ENCODE measurements around the gene MGAT4B. TPM values are rescaled to one million over a fixed set of nuclear protein-coding genes. Genes with fewer than 3 reads are reported as not detected.
A peak's percentile ranks its signal among the peaks of the same experiment; 100 is the strongest.

MGAT4B gene
- total RNA-seq, 1 experiment from 2014 or later, result 406 TPM

DNA sequence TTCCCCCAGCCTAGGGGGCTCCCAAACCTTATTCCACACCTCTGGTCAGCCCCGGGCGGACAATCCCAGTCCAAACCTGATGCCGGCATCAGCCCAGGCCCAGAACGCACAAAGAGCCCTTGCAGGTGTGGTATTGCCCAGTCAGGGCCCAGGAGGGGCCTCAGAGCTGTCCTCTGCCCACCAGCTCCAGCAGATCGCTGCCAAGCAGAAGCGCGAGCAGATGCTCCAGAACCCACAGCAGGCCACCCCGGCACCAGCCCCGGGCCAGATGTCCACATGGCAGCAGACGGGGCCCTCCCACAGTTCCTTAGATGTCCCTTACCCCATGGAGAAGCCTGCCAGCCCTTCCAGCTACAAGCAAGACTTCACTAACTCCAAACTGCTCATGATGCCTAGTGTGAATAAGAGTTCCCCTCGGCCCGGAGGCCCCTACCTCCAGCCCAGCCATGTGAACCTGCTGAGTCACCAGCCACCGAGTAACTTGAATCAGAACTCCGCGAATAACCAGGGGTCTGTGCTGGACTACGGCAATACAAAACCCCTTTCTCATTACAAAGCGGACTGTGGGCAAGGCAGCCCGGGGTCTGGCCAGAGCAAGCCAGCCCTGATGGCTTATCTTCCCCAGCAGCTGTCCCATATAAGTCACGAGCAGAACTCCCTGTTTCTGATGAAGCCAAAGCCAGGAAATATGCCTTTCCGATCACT is 40.5 kb downstream of the MGAT4B start:
- TF ChIP-seq, protein P1, sequence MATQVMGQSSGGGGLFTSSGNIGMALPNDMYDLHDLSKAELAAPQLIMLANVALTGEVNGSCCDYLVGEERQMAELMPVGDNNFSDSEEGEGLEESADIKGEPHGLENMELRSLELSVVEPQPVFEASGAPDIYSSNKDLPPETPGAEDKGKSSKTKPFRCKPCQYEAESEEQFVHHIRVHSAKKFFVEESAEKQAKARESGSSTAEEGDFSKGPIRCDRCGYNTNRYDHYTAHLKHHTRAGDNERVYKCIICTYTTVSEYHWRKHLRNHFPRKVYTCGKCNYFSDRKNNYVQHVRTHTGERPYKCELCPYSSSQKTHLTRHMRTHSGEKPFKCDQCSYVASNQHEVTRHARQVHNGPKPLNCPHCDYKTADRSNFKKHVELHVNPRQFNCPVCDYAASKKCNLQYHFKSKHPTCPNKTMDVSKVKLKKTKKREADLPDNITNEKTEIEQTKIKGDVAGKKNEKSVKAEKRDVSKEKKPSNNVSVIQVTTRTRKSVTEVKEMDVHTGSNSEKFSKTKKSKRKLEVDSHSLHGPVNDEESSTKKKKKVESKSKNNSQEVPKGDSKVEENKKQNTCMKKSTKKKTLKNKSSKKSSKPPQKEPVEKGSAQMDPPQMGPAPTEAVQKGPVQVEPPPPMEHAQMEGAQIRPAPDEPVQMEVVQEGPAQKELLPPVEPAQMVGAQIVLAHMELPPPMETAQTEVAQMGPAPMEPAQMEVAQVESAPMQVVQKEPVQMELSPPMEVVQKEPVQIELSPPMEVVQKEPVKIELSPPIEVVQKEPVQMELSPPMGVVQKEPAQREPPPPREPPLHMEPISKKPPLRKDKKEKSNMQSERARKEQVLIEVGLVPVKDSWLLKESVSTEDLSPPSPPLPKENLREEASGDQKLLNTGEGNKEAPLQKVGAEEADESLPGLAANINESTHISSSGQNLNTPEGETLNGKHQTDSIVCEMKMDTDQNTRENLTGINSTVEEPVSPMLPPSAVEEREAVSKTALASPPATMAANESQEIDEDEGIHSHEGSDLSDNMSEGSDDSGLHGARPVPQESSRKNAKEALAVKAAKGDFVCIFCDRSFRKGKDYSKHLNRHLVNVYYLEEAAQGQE (IDR thresholded peaks at IDR 0.05; ENCODE audit: insufficient read depth in 1 of 2, low read depth in 2 of 2, low read length in 1 of 2), result no peak
- TF ChIP-seq SIN3A (IDR thresholded peaks at IDR 0.05; ENCODE audit: borderline replicate concordance, insufficient read depth, low read depth, low read length) (no peak), POLR2AphosphoS5 (IDR thresholded peaks at IDR 0.05; ENCODE audit: low read depth, low read length) (no peak), TCF7L2 (IDR thresholded peaks at IDR 0.05; ENCODE audit: low read depth, low read length) (no peak)
- TF ChIP-seq, protein P2, sequence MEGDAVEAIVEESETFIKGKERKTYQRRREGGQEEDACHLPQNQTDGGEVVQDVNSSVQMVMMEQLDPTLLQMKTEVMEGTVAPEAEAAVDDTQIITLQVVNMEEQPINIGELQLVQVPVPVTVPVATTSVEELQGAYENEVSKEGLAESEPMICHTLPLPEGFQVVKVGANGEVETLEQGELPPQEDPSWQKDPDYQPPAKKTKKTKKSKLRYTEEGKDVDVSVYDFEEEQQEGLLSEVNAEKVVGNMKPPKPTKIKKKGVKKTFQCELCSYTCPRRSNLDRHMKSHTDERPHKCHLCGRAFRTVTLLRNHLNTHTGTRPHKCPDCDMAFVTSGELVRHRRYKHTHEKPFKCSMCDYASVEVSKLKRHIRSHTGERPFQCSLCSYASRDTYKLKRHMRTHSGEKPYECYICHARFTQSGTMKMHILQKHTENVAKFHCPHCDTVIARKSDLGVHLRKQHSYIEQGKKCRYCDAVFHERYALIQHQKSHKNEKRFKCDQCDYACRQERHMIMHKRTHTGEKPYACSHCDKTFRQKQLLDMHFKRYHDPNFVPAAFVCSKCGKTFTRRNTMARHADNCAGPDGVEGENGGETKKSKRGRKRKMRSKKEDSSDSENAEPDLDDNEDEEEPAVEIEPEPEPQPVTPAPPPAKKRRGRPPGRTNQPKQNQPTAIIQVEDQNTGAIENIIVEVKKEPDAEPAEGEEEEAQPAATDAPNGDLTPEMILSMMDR (IDR thresholded peaks at IDR 0.05), result no peak
- peaks cover 8% of the 10 kb centered on the region for H3K36me3 ChIP-seq (ENCODE audit: control insufficient read depth, insufficient read depth, low read length)
- in situ Hi-C loops (cut with HindIII; ENCODE audit: low pct_unique_long_range_greater_than_20kb, low sequenced_read_pairs) (no loop called here), intact Hi-C loops (cut with micrococcal nuclease; ENCODE audit: unreplicated experiment) (no loop called here)
- ATAC-seq, result no peak
- ChIA-PET POLR2A (no interaction called here), CTCF (no interaction called here)
- H3K4me1 ChIP-seq (ENCODE audit: control insufficient read depth, insufficient read depth, low read length), result peaks cover 36% of the 10 kb centered on the region
- no peak for DNase-seq (ENCODE audit: low read depth, low spot score)
- BruUV-seq (replicated peaks), result no TSS peak
- H3K9me3 ChIP-seq (ENCODE audit: control insufficient read depth, insufficient read depth, low read depth, low read length), result no peaks in the 10 kb centered on the region
- H3K27ac ChIP-seq (ENCODE audit: low read length), result no peak overlapping the region
- H3K27me3 ChIP-seq (ENCODE audit: control insufficient read depth, insufficient read depth, low read length), result no peaks in the 10 kb centered on the region
- no peak overlapping the region for H3K4me3 ChIP-seq (ENCODE audit: low read depth in 2 of 2, low read length in 2 of 2)

DNA sequence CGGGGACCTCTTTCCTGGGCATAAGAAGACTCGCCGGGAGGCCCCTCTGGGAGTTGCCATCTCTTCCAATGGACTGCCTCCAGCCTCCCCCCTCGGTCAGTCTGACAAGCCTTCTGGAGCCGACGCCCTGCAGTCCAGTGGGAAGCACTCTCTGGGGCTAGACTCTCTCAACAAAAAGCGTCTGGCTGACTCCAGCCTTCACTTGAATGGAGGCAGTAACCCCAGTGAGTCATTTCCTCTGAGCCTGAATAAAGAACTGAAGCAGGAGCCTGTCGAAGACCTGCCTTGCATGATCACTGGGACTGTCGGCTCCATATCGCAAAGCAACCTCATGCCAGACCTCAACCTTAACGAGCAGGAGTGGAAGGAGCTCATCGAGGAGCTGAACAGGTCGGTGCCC is 41.3 kb downstream of the MGAT4B start:
- in situ Hi-C loops (cut with HindIII; ENCODE audit: low pct_unique_long_range_greater_than_20kb, low sequenced_read_pairs), result no loop called here
- H3K36me3 ChIP-seq (ENCODE audit: control insufficient read depth, insufficient read depth, low read length), result peaks cover 2% of the 10 kb centered on the region; the same call in 1 of the 2 replicates
- intact Hi-C loops (cut with micrococcal nuclease; ENCODE audit: unreplicated experiment), result no loop called here
- H3K4me1 ChIP-seq (ENCODE audit: control insufficient read depth, insufficient read depth, low read length), result peaks cover 36% of the 10 kb centered on the region
- no peaks in the 10 kb centered on the region for H3K9me3 ChIP-seq (ENCODE audit: control insufficient read depth, insufficient read depth, low read depth, low read length)
- ChIA-PET POLR2A (no interaction called here), CTCF (no interaction called here)
- no TSS peak for BruUV-seq (replicated peaks)
- ATAC-seq (peak; percentile 68), DNase-seq (ENCODE audit: low read depth, low spot score) (peak; percentile 18)
- no peak for TF ChIP-seq POLR2AphosphoS5 (IDR thresholded peaks at IDR 0.05; ENCODE audit: low read depth, low read length)
- TF ChIP-seq, protein P2 (IDR thresholded peaks at IDR 0.05), result no peak
- TF ChIP-seq, protein P1 (IDR thresholded peaks at IDR 0.05; ENCODE audit: insufficient read depth in 1 of 2, low read depth in 2 of 2, low read length in 1 of 2), result no peak
- no peak for TF ChIP-seq TCF7L2 (IDR thresholded peaks at IDR 0.05; ENCODE audit: low read depth, low read length)
- TF ChIP-seq SIN3A (IDR thresholded peaks at IDR 0.05; ENCODE audit: borderline replicate concordance, insufficient read depth, low read depth, low read length), result no peak
- no peak overlapping the region for H3K27ac ChIP-seq (ENCODE audit: low read length)
- H3K27me3 ChIP-seq (ENCODE audit: control insufficient read depth, insufficient read depth, low read length), result no peaks in the 10 kb centered on the region
- H3K4me3 ChIP-seq (ENCODE audit: low read depth in 2 of 2, low read length in 2 of 2), result no peak overlapping the region

Measured in Panc1 (cell line).